Fibroblast of skin of right quadriceps (primary cell): ENCODE measurements around the gene NCDN.

Experiments used
- DNase-seq: peaks from one replicate; pipeline ENCODE4 v3.0.0-alpha.2; 2013

Gene NCDN

GRCh38 chr1:35557611-35558373 lies at the start of gene NCDN:
Gene NCDN, plus strand, starts transcription at chr1:35557799. Its CDS starts 392 bp downstream, at chr1:35558191.
- DNase-seq: peak; percentile 97

GRCh38 chr1:35507947-35508346 lies 49.7 kb upstream of the NCDN start:
- DNase-seq: no peak

- DNase-seq: no peak
Measured at GRCh38 chr1:35509558-35509957, 48.0 kb upstream of the NCDN start.

GRCh38 chr1:35511305-35511704 lies 46.3 kb upstream of the NCDN start:
- no peak for DNase-seq

- no peak for DNase-seq
Measured at GRCh38 chr1:35518183-35518582, 39.4 kb upstream of the NCDN start.

GRCh38 chr1:35519432-35519831 lies 38.2 kb upstream of the NCDN start:
- DNase-seq: no peak

- no peak for DNase-seq
Measured at GRCh38 chr1:35524106-35524505, 33.5 kb upstream of the NCDN start.

- no peak for DNase-seq
Measured at GRCh38 chr1:35530168-35530567, 27.4 kb upstream of the NCDN start.

- no peak for DNase-seq
Measured at GRCh38 chr1:35530946-35531345, 26.7 kb upstream of the NCDN start.

GRCh38 chr1:35531368-35531767 lies 26.2 kb upstream of the NCDN start:
- no peak for DNase-seq

- peak; percentile 23 for DNase-seq
Measured at GRCh38 chr1:35532497-35533223, 24.9 kb upstream of the NCDN start.

- DNase-seq: no peak
Measured at GRCh38 chr1:35533586-35533985, 24.0 kb upstream of the NCDN start.

GRCh38 chr1:35535243-35535642 lies 22.4 kb upstream of the NCDN start:
- no peak for DNase-seq

- no peak for DNase-seq
Measured at GRCh38 chr1:35536556-35537162, 20.9 kb upstream of the NCDN start.

- no peak for DNase-seq
Measured at GRCh38 chr1:35537806-35538205, 19.8 kb upstream of the NCDN start.

GRCh38 chr1:35539073-35539823 lies 18.4 kb upstream of the NCDN start:
- DNase-seq: no peak

- peak; percentile 71 for DNase-seq
Measured at GRCh38 chr1:35539824-35540261, 17.8 kb upstream of the NCDN start.

GRCh38 chr1:35544976-35545375 lies 12.6 kb upstream of the NCDN start:
- peak; percentile 53 for DNase-seq

GRCh38 chr1:35546614-35547013 lies 11.0 kb upstream of the NCDN start:
- no peak for DNase-seq

GRCh38 chr1:35553851-35554250 lies 3.7 kb upstream of the NCDN start:
- DNase-seq: no peak

GRCh38 chr1:35554266-35555211 lies 3.1 kb upstream of the NCDN start:
- DNase-seq: no peak

- no peak for DNase-seq
Measured at GRCh38 chr1:35555212-35555584, 2.4 kb upstream of the NCDN start.
